K562 (cell line): ENCODE data around the gene EIPR1. TPM values are rescaled to one million over a fixed set of nuclear protein-coding genes. Genes with fewer than 3 reads are reported as not detected.

Source experiments
- ATAC-seq: fragments of 200-7000 bp; cut with Tn5 transposase; 3 replicates; pipeline ENCODE4 v1.9.1; 2020; ENCODE audit warnings: moderate library complexity
- BruUV-seq: library from RNA; stranded (reverse); fragments of 400-500 nt; replicated peaks from 2 replicates; lab custom pipeline; 2021; lab: Mats Ljungman, UMichigan
- CTCF ChIA-PET: fragments of 300-600 bp; formaldehyde crosslinking; extraction: SDS; loops from one replicate; lab custom pipeline; 2021; ENCODE audit warnings: low intra/inter-chr PET ratio; lab: Yijun Ruan, JAX
- POLR2A ChIA-PET: fragments of 300-600, 350-650 bp; sonication (Branson Sonifier 250); formaldehyde crosslinking; extraction: SDS; loops from one replicate; lab custom pipeline; 2021; ENCODE audit warnings: antibody characterized with exemption, inconsistent platforms; lab: Yijun Ruan, JAX
- DNase-seq, 4 experiments: peaks; one replicate each; pipeline versions ENCODE4 v3.0.0 to v3.0.0-alpha.2; 2011 to 2018; ENCODE audit warnings: low spot score in 3 of 4, mixed read lengths in 3 of 4; ENCODE audit errors: extremely low read depth in 1 of 4
- FAIRE-seq: peaks from 2 replicates; lab custom pipeline; 2011; peaks lifted over from hg19 to GRCh38; lab: Jason Lieb, UNC
- H2AFZ ChIP-seq: 2 replicates; pipeline ENCODE4 v1.6.0; 2011; ENCODE audit warnings: low read depth, low read length, control low read depth, inconsistent platforms
- H3K27ac ChIP-seq: fragments of 200-600 bp; 3 replicates; pipeline ENCODE4 v1.8.0; 2011; ENCODE audit warnings: low read depth, mild to moderate bottlenecking, control low read depth, inconsistent platforms, low read length, moderate library complexity, mixed read lengths; ENCODE audit errors: extremely low read depth
- H3K27me3 ChIP-seq, 2 experiments: fragments of 300-600 bp in 1 of 2; 2 replicates in 1 of 2; 3 replicates in 1 of 2; pipeline versions ENCODE4 v1.6.0 to v1.8.0; 2011; ENCODE audit warnings: inconsistent platforms in 2 of 2, low read length in 2 of 2, mild to moderate bottlenecking in 1 of 2, mixed read lengths in 1 of 2, moderate library complexity in 1 of 2; ENCODE audit not compliant: control insufficient read depth in 2 of 2, insufficient read depth in 2 of 2
- H3K36me3 ChIP-seq: fragments of 300-600 bp; 3 replicates; pipeline ENCODE4 v1.8.0; 2011; ENCODE audit warnings: mild to moderate bottlenecking, low read length, inconsistent platforms; ENCODE audit not compliant: control insufficient read depth, insufficient read depth
- H3K4me1 ChIP-seq, 2 experiments: fragments of 200-600 bp in 1 of 2; replicated peaks in 1 of 2; 2 replicates in 1 of 2; 3 replicates in 1 of 2; pipeline versions ENCODE4 v1.5.1 to v1.8.0; 2011; ENCODE audit warnings: inconsistent platforms in 2 of 2, low read length in 2 of 2, mild to moderate bottlenecking in 1 of 2, mixed read lengths in 1 of 2, moderate library complexity in 1 of 2; ENCODE audit not compliant: control insufficient read depth in 2 of 2, insufficient read depth in 2 of 2
- H3K4me2 ChIP-seq: 2 replicates; pipeline ENCODE4 v1.6.1; 2011; ENCODE audit warnings: low read length, control low read depth, inconsistent platforms, mixed read lengths; ENCODE audit not compliant: insufficient read depth
- H3K4me3 ChIP-seq: fragments of 200-600 bp; sonication (generic), shearing (Covaris generic); 2 replicates; pipeline ENCODE4 v1.5.1; 2016; ENCODE audit warnings: control low read depth, inconsistent platforms
- H3K79me2 ChIP-seq: fragments of 200-600 bp; 3 replicates; pipeline ENCODE4 v1.8.0; 2011; ENCODE audit warnings: low read length, inconsistent platforms; ENCODE audit not compliant: control insufficient read depth, insufficient read depth
- H3K9ac ChIP-seq, 2 experiments: 2 replicates each; pipeline versions ENCODE4 v1.6.0 to v1.6.1; 2011; ENCODE audit warnings: low read depth in 2 of 2, low read length in 2 of 2, control low read depth in 1 of 2, inconsistent platforms in 1 of 2, mild to moderate bottlenecking in 1 of 2, mixed read lengths in 1 of 2; ENCODE audit not compliant: insufficient read depth in 1 of 2
- H3K9me1 ChIP-seq: one replicate; pipeline ENCODE4 v1.6.0; 2011; ENCODE audit warnings: inconsistent platforms, mild to moderate bottlenecking, low read length, moderate library complexity; ENCODE audit not compliant: control insufficient read depth, insufficient read depth
- H3K9me3 ChIP-seq: replicated peaks from 2 replicates; pipeline ENCODE4 v1.5.1; 2011; ENCODE audit warnings: low read depth, low read length, inconsistent platforms; ENCODE audit not compliant: control insufficient read depth, insufficient read depth
- H4K20me1 ChIP-seq: replicated peaks from 2 replicates; pipeline ENCODE4 v1.6.1; 2011; ENCODE audit warnings: low read length, inconsistent platforms, mixed read lengths; ENCODE audit not compliant: control insufficient read depth, insufficient read depth
- ATF4 ChIP-seq: fragments of 450-650 bp; formaldehyde crosslinking; IDR thresholded peaks from 2 replicates; pipeline ENCODE4 v1.4.0; 2022; ENCODE audit warnings: mild to moderate bottlenecking, moderate library complexity
- CREB3 ChIP-seq: fragments of 450-650 bp; conservative IDR thresholded peaks from 2 replicates; pipeline ENCODE4 v1.6.1; 2016; ENCODE audit warnings: missing genetic modification characterization, low read depth, mild to moderate bottlenecking, missing compliant biosample characterization, moderate library complexity
- CUX1 ChIP-seq: fragments of 200-800 bp; sonication (Bioruptor generic); IDR thresholded peaks from 2 replicates; pipeline ENCODE4 v1.6.1; 2016; ENCODE audit warnings: missing genetic modification characterization, missing compliant biosample characterization
- L3MBTL2 ChIP-seq: fragments of 450-650 bp; IDR thresholded peaks from 2 replicates; pipeline ENCODE4 v1.6.1; 2016; ENCODE audit warnings: mild to moderate bottlenecking, moderate library complexity
- RBM34 ChIP-seq: fragments of 200-400 bp; formaldehyde crosslinking; IDR thresholded peaks from 2 replicates; pipeline ENCODE4 v1.6.1; 2018; ENCODE audit warnings: low read length, borderline replicate concordance; ENCODE audit not compliant: insufficient read depth
- TOE1 ChIP-seq, 2 experiments: fragments of 450-650 bp in 1 of 2; sonication (generic) in 1 of 2; formaldehyde crosslinking in 1 of 2; IDR thresholded peaks; 2 replicates each; pipeline versions ENCODE4 v1.7.1 to v1.8.0; 2016 to 2022; ENCODE audit warnings: borderline replicate concordance in 2 of 2, mild to moderate bottlenecking in 2 of 2, antibody characterized with exemption in 1 of 2, inconsistent platforms in 1 of 2, low read depth in 1 of 2, missing genetic modification reagents in 1 of 2, moderate library complexity in 1 of 2
- ZNF3 ChIP-seq: fragments of 250-450 bp; sonication (Bioruptor Pico); IDR thresholded peaks from 2 replicates; pipeline ENCODE4 v1.5.0; 2021; ENCODE audit warnings: mild to moderate bottlenecking, moderate library complexity
- ZNF398 ChIP-seq: fragments of 250-450 bp; sonication (Bioruptor Pico); IDR thresholded peaks from 2 replicates; pipeline ENCODE4 v1.8.0; 2021; ENCODE audit warnings: moderate library complexity, mild to moderate bottlenecking, inconsistent platforms
- WGBS: fragments of 100-300 bp; shearing (Covaris generic); methylation state at CpG from one replicate; pipeline ENCODE4 v1.1.6; 2016; ENCODE audit warnings: low coverage, mixed read lengths; ENCODE audit not compliant: insufficient coverage; ENCODE audit errors: missing lambda C conversion rate; 5-methylcytosine and 5-hydroxymethylcytosine counted together
- in situ Hi-C: fragments of 300-500 bp; cut with MboI; formaldehyde crosslinking; loops from 4 replicates; pipeline ENCODE4 v1.15.0; 2018; ENCODE audit warnings: inconsistent platforms, mixed read lengths
- intact Hi-C: fragments of 100-400 bp; cut with micrococcal nuclease; formaldehyde crosslinking; loops from 2 replicates; pipeline ENCODE4 v1.14.2; 2022
- polyA plus RNA-seq, 8 experiments: library from polyadenylated mRNA; depleted of rRNA in 4 of 8; stranded (reverse) in 5 of 8; unstranded in 3 of 8; fragments of >200 nt; fragmentation: Nextera tagmentation in 2 of 8; fragmentation: Illumina TruSeq in 1 of 8; extraction: Ambion mirVana in 2 of 8; extraction: Trizol in 1 of 8; gene quantifications; 2 replicates each; pipeline versions ENCODE4 v1.2.1 to v1.2.3, GENCODE V29; 2011 to 2014; ENCODE audit warnings: inconsistent platforms in 1 of 8, missing spikeins in 1 of 8
- total RNA-seq, 7 experiments: library from RNA; depleted of rRNA in 6 of 7; stranded (reverse); fragments of >200 nt in 6 of 7; fragmentation: Illumina TruSeq in 2 of 7; extraction: Trizol in 2 of 7; gene quantifications; 2 replicates each; pipeline versions ENCODE4 v1.2.1 to v1.2.3, GENCODE V29; 2011 to 2021; ENCODE audit warnings: low replicate concordance in 1 of 7

Gene EIPR1
- total and polyA plus RNA-seq, 9 of the 15 experiments (the other 6 are each of a cell fraction or from before 2014, with no cell fraction given), result 19.9 to 54.4 (median 35.9) TPM

- TF ChIP-seq CREB3 (no peak), ZNF3 (CRISPR knock-in tag) (no peak), ZNF398 (no peak), L3MBTL2 (no peak)
These were observed 36.7 kb upstream of the EIPR1 start (continued) for GRCh38 chr2:3414133-3414860.

- H3K9me1 ChIP-seq, result no peaks in the 10 kb centered on the region
- H3K4me1 ChIP-seq, result peaks cover 0 to 3% of the 10 kb centered on the region in 2 experiments; a peak in 1 of 5 replicates
- in situ Hi-C loops (no loop called here), intact Hi-C loops (no loop called here)
- DNase-seq (no peak), FAIRE-seq (no peak), ATAC-seq (no peak)
- H2AFZ ChIP-seq, result no peak overlapping the region
- H3K4me3 ChIP-seq, result no peak overlapping the region
- ChIA-PET CTCF (no interaction called here), POLR2A (interaction anchor here (0.6 to 1.9 kb wide), 3 partner anchors 9 to 122 kb away, joined by 4 to 9 read pairs (median 5); no protein-coding TSS in a partner anchor)
- H3K79me2 ChIP-seq, result no peaks in the 10 kb centered on the region
- H3K36me3 ChIP-seq, result peaks cover 27% of the 10 kb centered on the region; the same call in 2 of the 3 replicates
- H4K20me1 ChIP-seq, result no peaks in the 10 kb centered on the region
- no peak overlapping the region for H3K4me2 ChIP-seq
- no TSS peak for BruUV-seq
- no peak overlapping the region for H3K27ac ChIP-seq
- H3K9ac ChIP-seq, result no peak overlapping the region
- no peaks in the 10 kb centered on the region for H3K9me3 ChIP-seq
- H3K27me3 ChIP-seq, result no peaks in the 10 kb centered on the region
- WGBS, result 87% methylated on average over 4 of the region's 4 CpGs
- TF ChIP-seq RBM34 (no peak), ATF4 (CRISPR knock-in tag) (no peak), CUX1 (no peak), TOE1 (IDR thresholded peaks at IDR 0.05; ENCODE audit: borderline replicate concordance) (no peak), TOE1 (CRISPR knock-in tag; IDR thresholded peaks at IDR 0.05; ENCODE audit: borderline replicate concordance, low read depth) (no peak)
These were observed 36.1 kb upstream of the EIPR1 start for GRCh38 chr2:3413697-3414096.
